CD14-positive monocyte (primary cell): ENCODE data around the gene NUP210. TPM values are rescaled to one million over a fixed set of nuclear protein-coding genes. Genes with fewer than 3 reads are reported as not detected.
A peak's percentile ranks its signal among the peaks of the same experiment; 100 is the strongest.

Source experiments
- DNase-seq, 3 donors: peaks; one replicate each; pipeline ENCODE4 v3.0.0-alpha.2; 2011 to 2022
- H2AFZ ChIP-seq: 2 replicates; pipeline ENCODE4 v1.6.0; 2012; ENCODE audit warnings: mild to moderate bottlenecking, low read depth, low read length, inconsistent platforms; ENCODE audit not compliant: insufficient read depth, poor library complexity, severe bottlenecking
- H3K27ac ChIP-seq, 2 donors: 1 replicate in 1 of 2; 2 replicates in 1 of 2; pipeline ENCODE4 v1.5.1; 2012 to 2013; ENCODE audit warnings: low read length in 2 of 2, control low read depth in 1 of 2, inconsistent platforms in 1 of 2, low read depth in 1 of 2, mild to moderate bottlenecking in 1 of 2
- H3K27me3 ChIP-seq, 2 donors: one replicate each; pipeline versions ENCODE4 v1.6.0 to v1.6.1; 2011 to 2013; ENCODE audit warnings: low read length in 2 of 2; ENCODE audit not compliant: control insufficient read depth in 2 of 2, insufficient read depth in 2 of 2
- H3K36me3 ChIP-seq, 2 donors: replicated peaks in 1 of 2; 1 replicate in 1 of 2; 2 replicates in 1 of 2; pipeline versions ENCODE4 v1.5.1 to v1.6.1; 2012 to 2013; ENCODE audit warnings: low read length in 2 of 2, control low read depth in 1 of 2, inconsistent platforms in 1 of 2, mild to moderate bottlenecking in 1 of 2; ENCODE audit not compliant: insufficient read depth in 2 of 2, control insufficient read depth in 1 of 2
- H3K4me1 ChIP-seq, 2 donors: 1 replicate in 1 of 2; 2 replicates in 1 of 2; pipeline versions ENCODE4 v1.5.1 to v1.6.1; 2012 to 2013; ENCODE audit warnings: low read length in 2 of 2, control low read depth in 1 of 2, inconsistent platforms in 1 of 2, mild to moderate bottlenecking in 1 of 2, moderate library complexity in 1 of 2; ENCODE audit not compliant: insufficient read depth in 2 of 2, control insufficient read depth in 1 of 2
- H3K4me2 ChIP-seq: replicated peaks from 2 replicates; pipeline ENCODE3; 2012; ENCODE audit warnings: low read length, moderate library complexity, mild to moderate bottlenecking; ENCODE audit not compliant: poor library complexity, severe bottlenecking; ENCODE audit errors: extremely low read depth
- H3K4me3 ChIP-seq, 3 experiments: fragments of 200-600 bp in 1 of 3; sonication (generic) in 1 of 3; replicated peaks in 1 of 3; 1 replicate in 2 of 3; 2 replicates in 1 of 3; pipeline ENCODE4 v1.5.1; 2011 to 2013; ENCODE audit warnings: low read length in 3 of 3, mild to moderate bottlenecking in 3 of 3, control low read depth in 2 of 3, low read depth in 2 of 3, inconsistent platforms in 1 of 3, moderate library complexity in 1 of 3
- H3K79me2 ChIP-seq: 2 replicates; pipeline ENCODE4 v1.6.0; 2012; ENCODE audit warnings: mild to moderate bottlenecking, control low read depth, inconsistent platforms, low read length, moderate library complexity; ENCODE audit not compliant: insufficient read depth
- H3K9ac ChIP-seq: 2 replicates; pipeline ENCODE4 v1.6.0; 2017; ENCODE audit warnings: low read length, mild to moderate bottlenecking; ENCODE audit not compliant: insufficient read depth, poor library complexity, severe bottlenecking
- H3K9me3 ChIP-seq, 2 donors: replicated peaks in 1 of 2; 1 replicate in 1 of 2; 2 replicates in 1 of 2; pipeline versions ENCODE4 v1.5.1 to v1.6.1; 2012 to 2013; ENCODE audit warnings: low read length in 2 of 2, control low read depth in 1 of 2; ENCODE audit not compliant: control insufficient read depth in 1 of 2, insufficient read depth in 1 of 2
- H4K20me1 ChIP-seq: 2 replicates; pipeline ENCODE4 v1.6.0; 2012; ENCODE audit warnings: mild to moderate bottlenecking, low read length, control low read depth, moderate library complexity; ENCODE audit not compliant: insufficient read depth
- H3K27ac Mint-ChIP-seq, 7 donors: one replicate each; pipeline ENCODE4 v1.8.0; 2020; ENCODE audit warnings: mild to moderate bottlenecking in 7 of 7, mixed read lengths in 7 of 7, moderate library complexity in 6 of 7, inconsistent platforms in 2 of 7
- H3K27me3 Mint-ChIP-seq, 3 donors: one replicate each; pipeline ENCODE4 v1.8.0; 2021 to 2022; ENCODE audit warnings: low read depth in 3 of 3, mild to moderate bottlenecking in 3 of 3, mixed read lengths in 3 of 3, moderate library complexity in 3 of 3, inconsistent platforms in 1 of 3
- H3K36me3 Mint-ChIP-seq, 2 donors: one replicate each; pipeline ENCODE4 v1.8.0; 2020; ENCODE audit warnings: mixed read lengths in 2 of 2, inconsistent platforms in 1 of 2, mild to moderate bottlenecking in 1 of 2
- H3K4me1 Mint-ChIP-seq: one replicate; pipeline ENCODE4 v1.8.0; 2020; ENCODE audit warnings: mild to moderate bottlenecking, mixed read lengths
- H3K4me3 Mint-ChIP-seq, 2 donors: one replicate each; pipeline ENCODE4 v1.8.0; 2020; ENCODE audit warnings: mild to moderate bottlenecking in 2 of 2, mixed read lengths in 2 of 2, moderate library complexity in 1 of 2
- H3K9me3 Mint-ChIP-seq, 7 donors: one replicate each; pipeline ENCODE4 v1.8.0; 2020 to 2022; ENCODE audit warnings: mixed read lengths in 7 of 7, mild to moderate bottlenecking in 6 of 7, moderate library complexity in 6 of 7, inconsistent platforms in 2 of 7
- CTCF ChIP-seq: fragments of 200-600 bp; IDR thresholded peaks from one replicate; pipeline ENCODE4 v1.8.0; 2022; ENCODE audit warnings: antibody characterized with exemption, mild to moderate bottlenecking
- WGBS: methylation state at CpG from one replicate; pipeline ENCODE4 v1.1.5; 2013; ENCODE audit warnings: missing lambda C conversion rate; ENCODE audit not compliant: insufficient coverage; 5-methylcytosine and 5-hydroxymethylcytosine counted together
- intact Hi-C, 2 donors: fragments of 100-400 bp; cut with micrococcal nuclease; formaldehyde crosslinking; loops; one replicate each; pipeline versions ENCODE4 v1.15.0 to v1.15.1; 2023
- polyA plus RNA-seq, 3 donors: library from polyadenylated mRNA; depleted of rRNA in 1 of 3; unstranded in 2 of 3; stranded (reverse) in 1 of 3; fragments of 300-500 nt in 2 of 3; fragments of >200 nt in 1 of 3; fragmentation: Illumina TruSeq in 2 of 3; gene quantifications; 1 replicate in 2 of 3; 2 replicates in 1 of 3; pipeline ENCODE4 v1.2.3, GENCODE V29; 2012 to 2021

The NUP210 gene
- polyA plus RNA-seq, 3 donors, result 7.9 to 43.5 (median 13.0) TPM

DNA sequence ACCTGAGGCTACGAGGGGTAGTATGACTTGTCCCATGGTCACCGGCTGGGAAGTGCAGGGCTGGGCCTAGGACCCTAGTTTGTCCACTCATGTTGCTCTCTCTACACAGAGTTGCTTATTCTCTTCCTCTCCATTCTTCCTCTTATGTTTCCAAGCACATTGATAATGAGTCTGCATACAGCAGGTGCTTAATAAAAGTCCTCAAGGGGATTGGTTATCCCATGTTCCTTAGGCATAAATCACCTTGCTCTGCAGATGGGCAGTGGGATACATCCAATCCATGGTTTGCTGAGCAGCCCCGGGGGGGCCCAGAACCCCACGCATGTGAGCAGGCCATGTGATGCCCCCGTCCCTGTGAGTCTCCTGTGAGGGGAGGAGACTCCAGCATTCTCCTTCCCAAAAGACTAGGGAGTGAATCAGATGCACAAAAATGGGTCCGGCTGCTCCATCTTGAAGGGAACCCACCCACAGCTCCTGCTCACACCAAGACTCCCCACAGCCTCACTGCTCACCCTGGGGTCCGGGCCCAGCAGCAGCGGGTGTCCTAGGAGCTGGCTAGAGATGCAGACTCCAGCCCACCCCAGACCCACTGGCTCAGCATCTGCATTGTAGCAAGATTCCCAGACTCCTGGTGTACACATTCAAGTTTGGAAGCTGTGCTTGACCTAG lies 139.9 kb downstream of the NUP210 start:
- Histone ChIP-seq H3K79me2 (no peaks in the 10 kb centered on the region), H3K4me1 (peaks cover 0 to 8% of the 10 kb centered on the region in 2 donors), H3K27ac (no peak overlapping the region), H2AFZ (no peak overlapping the region), H3K36me3 (no peaks in the 10 kb centered on the region), H4K20me1 (no peaks in the 10 kb centered on the region), H3K9me3 (peaks cover 20% of the 10 kb centered on the region in 2 donors), H3K4me2 (no peak overlapping the region), H3K4me3 (no peak overlapping the region), H3K9ac (no peak overlapping the region), H3K27me3 (peaks cover 24 to 53% of the 10 kb centered on the region in 2 donors)
- intact Hi-C loops, result no loop called here
- Mint-ChIP-seq H3K9me3 (peaks cover 14 to 32% (median 22%) of the 10 kb centered on the region in 7 donors), H3K4me3 (no peak overlapping the region), H3K4me1 (peaks cover 10% of the 10 kb centered on the region), H3K27me3 (peaks cover 45 to 64% (median 52%) of the 10 kb centered on the region in 3 donors), H3K36me3 (peaks cover 14 to 15% of the 10 kb centered on the region in 2 donors), H3K27ac (peak overlapping the region in 1 of 7 donors; percentile 64)
- no peak for TF ChIP-seq CTCF
- WGBS, result 100% methylated on average over 4 of the region's 8 CpGs
- DNase-seq, result no peak

DNA sequence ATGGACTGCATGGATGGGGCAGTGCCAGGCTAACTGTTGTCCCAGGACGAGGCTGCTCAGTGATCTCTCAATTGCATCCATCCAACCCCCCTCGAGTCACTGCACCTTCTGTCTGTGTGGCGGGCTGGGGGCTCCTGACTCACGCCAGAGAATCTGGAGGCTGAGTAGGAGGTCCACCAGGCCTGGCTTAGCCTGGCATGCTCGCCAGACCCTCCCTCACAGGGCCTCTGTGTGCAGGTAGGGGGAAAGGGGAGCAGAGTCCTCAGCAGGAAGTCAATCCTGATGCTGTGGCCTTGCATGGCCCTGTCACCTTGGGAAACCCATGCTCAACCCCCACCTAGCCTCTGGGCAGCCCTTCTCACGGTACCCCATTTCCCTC lies 140.6 kb downstream of the NUP210 start:
- Mint-ChIP-seq H3K27me3 (peaks cover 43 to 57% (median 46%) of the 10 kb centered on the region in 3 donors), H3K9me3 (peaks cover 10 to 25% (median 17%) of the 10 kb centered on the region in 7 donors), H3K4me3 (no peak overlapping the region), H3K4me1 (peaks cover 10% of the 10 kb centered on the region), H3K27ac (no peak overlapping the region), H3K36me3 (peaks cover 11 to 12% of the 10 kb centered on the region in 2 donors)
- intact Hi-C loops, result no loop called here
- Histone ChIP-seq H3K4me2 (no peak overlapping the region), H3K4me1 (peaks cover 0 to 8% of the 10 kb centered on the region in 2 donors), H3K9me3 (peaks cover 13% of the 10 kb centered on the region in 2 donors), H3K9ac (no peak overlapping the region), H2AFZ (no peak overlapping the region), H4K20me1 (no peaks in the 10 kb centered on the region), H3K79me2 (no peaks in the 10 kb centered on the region), H3K27ac (no peak overlapping the region), H3K36me3 (no peaks in the 10 kb centered on the region), H3K4me3 (no peak overlapping the region), H3K27me3 (peaks cover 23 to 45% of the 10 kb centered on the region in 2 donors)
- no peak for TF ChIP-seq CTCF
- no CpG with 5 or more reads among the region's 6 CpGs for WGBS
- no peak for DNase-seq
